ENCODE data around the gene LHFPL6. TPM values are rescaled to one million over a fixed set of nuclear protein-coding genes. Genes with fewer than 3 reads are reported as not detected.

LHFPL6 gene
- total RNA-seq, 2 donors from 2014 or later = 7.5 to 40.0 TPM

DNA sequence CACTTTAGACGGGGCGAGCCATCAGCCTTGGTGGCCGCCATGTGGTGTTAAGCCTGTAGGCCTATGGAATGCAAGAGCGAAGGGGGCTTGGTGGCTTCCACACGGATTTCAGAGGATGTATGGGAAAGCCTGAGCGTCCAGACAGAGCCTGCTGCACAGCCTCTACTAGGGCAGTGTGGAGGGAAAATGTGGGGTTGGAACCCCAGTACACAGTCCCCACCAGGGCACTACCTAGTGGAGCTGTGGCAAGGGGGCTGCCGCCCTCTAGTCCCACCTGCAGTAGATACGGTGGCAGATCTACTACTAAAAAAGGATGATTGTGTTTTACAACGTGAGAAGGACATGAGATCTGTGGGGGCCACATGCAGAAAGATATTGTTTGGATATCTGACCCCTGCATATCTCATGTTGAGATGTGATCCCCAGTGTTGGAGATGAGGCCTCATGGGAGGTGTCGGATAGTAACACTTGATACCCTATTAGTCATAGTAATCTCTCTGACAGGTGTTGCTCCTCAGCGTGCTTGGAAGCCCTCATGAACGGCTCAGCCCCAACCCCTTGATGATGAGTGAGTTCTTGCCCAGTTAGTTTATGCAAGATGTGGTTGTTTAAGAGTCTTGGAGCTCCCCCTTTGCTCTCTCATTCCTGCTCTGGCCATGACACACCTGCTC, 45.6 kb downstream of the LHFPL6 start:
- WGBS = 90% methylated on average over 12 of the region's 12 CpGs
- Histone ChIP-seq H3K27me3 (replicated peaks; ENCODE audit: insufficient read depth) (no peaks in the 10 kb centered on the region), H3K36me3 (no peaks in the 10 kb centered on the region), H3K4me1 (replicated peaks) (no peaks in the 10 kb centered on the region), H3K27ac (no peak overlapping the region), H3K9me3 (no peaks in the 10 kb centered on the region), H3K4me3 (no peak overlapping the region)
- no peak for TF ChIP-seq POLR2AphosphoS5 (IDR thresholded peaks at IDR 0.05)
- TF ChIP-seq, protein P1, sequence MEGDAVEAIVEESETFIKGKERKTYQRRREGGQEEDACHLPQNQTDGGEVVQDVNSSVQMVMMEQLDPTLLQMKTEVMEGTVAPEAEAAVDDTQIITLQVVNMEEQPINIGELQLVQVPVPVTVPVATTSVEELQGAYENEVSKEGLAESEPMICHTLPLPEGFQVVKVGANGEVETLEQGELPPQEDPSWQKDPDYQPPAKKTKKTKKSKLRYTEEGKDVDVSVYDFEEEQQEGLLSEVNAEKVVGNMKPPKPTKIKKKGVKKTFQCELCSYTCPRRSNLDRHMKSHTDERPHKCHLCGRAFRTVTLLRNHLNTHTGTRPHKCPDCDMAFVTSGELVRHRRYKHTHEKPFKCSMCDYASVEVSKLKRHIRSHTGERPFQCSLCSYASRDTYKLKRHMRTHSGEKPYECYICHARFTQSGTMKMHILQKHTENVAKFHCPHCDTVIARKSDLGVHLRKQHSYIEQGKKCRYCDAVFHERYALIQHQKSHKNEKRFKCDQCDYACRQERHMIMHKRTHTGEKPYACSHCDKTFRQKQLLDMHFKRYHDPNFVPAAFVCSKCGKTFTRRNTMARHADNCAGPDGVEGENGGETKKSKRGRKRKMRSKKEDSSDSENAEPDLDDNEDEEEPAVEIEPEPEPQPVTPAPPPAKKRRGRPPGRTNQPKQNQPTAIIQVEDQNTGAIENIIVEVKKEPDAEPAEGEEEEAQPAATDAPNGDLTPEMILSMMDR (IDR thresholded peaks at IDR 0.05) = no peak
- TF ChIP-seq POLR2A (IDR thresholded peaks at IDR 0.05) = no peak
- intact Hi-C loops (cut with DNase I) = no loop called here
- DNase-seq (ENCODE audit: low spot score) = no peak

DNA sequence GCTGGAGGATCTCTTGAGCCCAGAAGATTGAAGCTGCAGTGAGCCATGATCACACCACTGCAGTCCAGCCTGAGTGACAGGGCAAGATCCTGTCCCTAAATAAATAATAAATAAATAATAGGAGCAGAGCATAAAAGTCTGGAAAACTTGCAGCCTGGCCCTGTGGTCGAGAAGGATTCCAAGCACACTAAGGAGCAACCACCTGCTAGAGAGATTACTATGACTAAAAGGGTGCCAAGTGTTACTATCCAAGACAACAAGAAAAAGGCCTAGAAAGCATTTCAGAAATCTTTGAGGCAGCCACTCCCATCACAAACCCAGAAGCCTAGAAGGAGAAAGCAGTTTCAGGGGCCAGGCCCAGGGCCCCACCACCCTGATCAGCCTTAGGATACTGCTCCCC, 46.1 kb downstream of the LHFPL6 start:
- Histone ChIP-seq H3K27ac (no peak overlapping the region), H3K9me3 (no peaks in the 10 kb centered on the region), H3K4me3 (no peak overlapping the region), H3K4me1 (replicated peaks) (no peaks in the 10 kb centered on the region), H3K27me3 (replicated peaks; ENCODE audit: insufficient read depth) (no peaks in the 10 kb centered on the region), H3K36me3 (no peaks in the 10 kb centered on the region)
- no peak for TF ChIP-seq POLR2AphosphoS5 (IDR thresholded peaks at IDR 0.05)
- intact Hi-C loops (cut with DNase I) = no loop called here
- WGBS = 89% methylated on average over 1 of the region's 1 CpG
- DNase-seq (ENCODE audit: low spot score) = no peak

DNA sequence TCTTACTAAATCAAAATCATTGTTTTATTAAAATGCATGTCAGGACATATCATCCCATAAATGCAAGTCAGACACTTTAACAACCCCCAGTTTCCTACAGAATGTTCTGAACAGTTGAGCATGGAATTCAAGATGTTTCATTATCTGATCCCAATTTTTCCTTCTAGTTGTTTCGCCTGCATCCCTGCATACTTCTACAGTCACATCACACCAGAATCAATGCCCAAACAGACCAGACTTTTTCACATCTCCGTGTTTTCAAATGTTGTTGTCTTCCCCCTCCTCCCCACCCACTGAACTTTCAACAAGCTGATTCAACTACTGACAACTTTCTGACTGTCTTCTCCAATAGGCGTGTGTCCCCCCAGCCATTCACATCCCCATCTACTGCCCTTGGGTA, 48.6 kb downstream of the LHFPL6 start:
- Histone ChIP-seq H3K4me1 (replicated peaks) (no peaks in the 10 kb centered on the region), H3K9me3 (no peaks in the 10 kb centered on the region), H3K27me3 (replicated peaks; ENCODE audit: insufficient read depth) (no peaks in the 10 kb centered on the region), H3K27ac (no peak overlapping the region), H3K36me3 (no peaks in the 10 kb centered on the region), H3K4me3 (no peak overlapping the region)
- intact Hi-C loops (cut with DNase I) = no loop called here
- TF ChIP-seq, protein P1 (IDR thresholded peaks at IDR 0.05) = no peak
- TF ChIP-seq POLR2A (IDR thresholded peaks at IDR 0.05) = no peak
- no peak for TF ChIP-seq POLR2AphosphoS5 (IDR thresholded peaks at IDR 0.05)
- 81% methylated on average over 3 of the region's 3 CpGs for WGBS
- DNase-seq (ENCODE audit: low spot score) = no peak

DNA sequence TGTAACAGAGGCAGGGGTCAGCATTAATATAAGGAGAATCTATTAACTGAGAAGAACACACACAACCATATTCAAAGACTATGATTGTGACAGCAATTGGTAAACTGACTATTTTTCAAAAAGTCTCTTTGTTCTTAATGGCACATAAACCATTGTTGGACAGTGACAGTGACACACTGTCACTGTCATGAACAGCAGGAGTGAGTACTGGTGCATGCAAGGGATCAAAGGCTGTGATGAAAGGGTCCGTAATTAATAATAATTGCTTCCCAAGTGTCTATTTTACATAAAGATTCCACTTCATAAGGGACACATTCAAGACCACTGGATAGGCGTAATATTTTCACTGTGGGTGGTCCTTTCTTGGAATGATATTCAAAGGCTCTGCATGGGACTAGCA, 50.7 kb downstream of the LHFPL6 start:
- Histone ChIP-seq H3K4me1 (replicated peaks) (no peaks in the 10 kb centered on the region), H3K27ac (no peak overlapping the region), H3K36me3 (no peaks in the 10 kb centered on the region), H3K27me3 (replicated peaks; ENCODE audit: insufficient read depth) (no peaks in the 10 kb centered on the region), H3K9me3 (no peaks in the 10 kb centered on the region), H3K4me3 (no peak overlapping the region)
- TF ChIP-seq POLR2A (IDR thresholded peaks at IDR 0.05) (no peak), POLR2AphosphoS5 (IDR thresholded peaks at IDR 0.05) (no peak)
- TF ChIP-seq, protein P1 (IDR thresholded peaks at IDR 0.05) = no peak
- intact Hi-C loops (cut with DNase I) = no loop called here
- WGBS = 96% methylated on average over 2 of the region's 2 CpGs
- DNase-seq (ENCODE audit: low spot score) = no peak

DNA sequence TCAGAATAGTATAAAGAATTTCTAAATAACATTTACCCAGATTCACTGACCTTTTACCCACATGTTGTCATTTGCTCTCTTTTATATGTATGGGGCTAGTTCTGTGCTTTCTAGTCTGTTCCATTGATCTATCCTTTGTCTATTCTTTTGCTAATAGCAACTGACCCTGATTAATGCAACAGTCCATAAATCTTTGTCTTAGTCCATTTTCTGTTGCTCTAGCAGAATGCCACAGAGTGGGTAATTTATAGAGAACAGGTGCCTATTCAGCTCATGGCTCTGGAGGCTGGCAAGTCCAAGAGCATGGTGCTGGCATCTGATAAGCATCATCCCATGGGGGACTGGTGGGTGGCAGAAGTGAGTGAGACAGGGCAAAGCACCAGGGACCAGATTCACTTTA, 52.1 kb downstream of the LHFPL6 start:
- Histone ChIP-seq H3K9me3 (no peaks in the 10 kb centered on the region), H3K36me3 (no peaks in the 10 kb centered on the region), H3K27ac (no peak overlapping the region), H3K27me3 (replicated peaks; ENCODE audit: insufficient read depth) (no peaks in the 10 kb centered on the region), H3K4me1 (replicated peaks) (no peaks in the 10 kb centered on the region), H3K4me3 (no peak overlapping the region)
- intact Hi-C loops (cut with DNase I) = no loop called here
- TF ChIP-seq POLR2A (IDR thresholded peaks at IDR 0.05) = no peak
- TF ChIP-seq POLR2AphosphoS5 (IDR thresholded peaks at IDR 0.05) = no peak
- TF ChIP-seq, protein P1 (IDR thresholded peaks at IDR 0.05) = no peak
- no peak for DNase-seq (ENCODE audit: low spot score)

Data from prostate gland (tissue), 2 donors.